HG02798 (cell line): Measurements from ENCODE around the gene IPPK.

Experiments
- ATAC-seq: cut with Tn5 transposase; IDR thresholded peaks from one replicate; pipeline ENCODE4 v1.9.1; 2021; ENCODE audit warnings: mild to moderate bottlenecking; ENCODE audit not compliant: unreplicated experiment, poor library complexity

Gene IPPK, protein sequence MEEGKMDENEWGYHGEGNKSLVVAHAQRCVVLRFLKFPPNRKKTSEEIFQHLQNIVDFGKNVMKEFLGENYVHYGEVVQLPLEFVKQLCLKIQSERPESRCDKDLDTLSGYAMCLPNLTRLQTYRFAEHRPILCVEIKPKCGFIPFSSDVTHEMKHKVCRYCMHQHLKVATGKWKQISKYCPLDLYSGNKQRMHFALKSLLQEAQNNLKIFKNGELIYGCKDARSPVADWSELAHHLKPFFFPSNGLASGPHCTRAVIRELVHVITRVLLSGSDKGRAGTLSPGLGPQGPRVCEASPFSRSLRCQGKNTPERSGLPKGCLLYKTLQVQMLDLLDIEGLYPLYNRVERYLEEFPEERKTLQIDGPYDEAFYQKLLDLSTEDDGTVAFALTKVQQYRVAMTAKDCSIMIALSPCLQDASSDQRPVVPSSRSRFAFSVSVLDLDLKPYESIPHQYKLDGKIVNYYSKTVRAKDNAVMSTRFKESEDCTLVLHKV

DNA sequence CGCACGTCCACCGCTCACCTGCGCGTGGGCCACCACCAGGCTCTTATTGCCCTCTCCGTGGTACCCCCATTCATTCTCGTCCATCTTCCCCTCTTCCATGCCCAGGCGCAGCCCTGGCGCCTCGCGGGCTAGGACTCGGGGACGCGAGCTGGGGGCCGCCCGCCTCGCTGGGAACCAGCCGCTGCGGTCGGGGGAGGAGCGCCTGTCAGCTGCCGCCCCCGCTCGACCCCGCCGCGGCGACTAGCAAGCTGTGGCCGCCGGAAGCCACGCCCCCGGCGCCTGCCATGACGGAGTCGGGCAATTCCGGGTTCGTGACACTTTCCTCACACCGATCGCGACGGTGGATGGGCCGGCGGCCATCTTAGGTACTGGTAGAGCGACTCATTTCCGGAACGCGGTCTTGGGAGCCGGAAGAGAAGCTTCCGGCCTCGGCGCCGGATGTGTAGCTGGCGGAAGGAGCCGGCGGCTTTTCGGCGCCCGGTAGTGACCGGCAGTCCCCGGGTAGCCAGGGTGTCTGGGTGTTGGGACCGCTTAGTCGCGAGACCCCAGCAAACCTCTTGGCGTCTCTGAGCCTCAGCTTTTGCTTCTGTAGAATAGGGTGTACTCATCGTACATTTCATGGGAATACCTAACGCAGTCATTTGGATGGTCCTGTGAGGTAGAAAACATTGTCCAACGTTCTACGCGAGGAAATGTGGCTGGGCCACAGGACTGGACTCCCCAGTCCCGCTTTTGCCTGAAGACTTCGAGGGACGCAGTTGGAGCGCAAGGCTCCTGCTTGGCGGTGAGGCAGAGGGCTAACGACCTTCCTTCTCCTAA is at the start of gene IPPK:
IPPK (minus strand) TSS at position 242 of the 819 bp plus-strand sequence; CDS start at position 99, 143 bp downstream.
- ATAC-seq = peak; percentile 96

DNA sequence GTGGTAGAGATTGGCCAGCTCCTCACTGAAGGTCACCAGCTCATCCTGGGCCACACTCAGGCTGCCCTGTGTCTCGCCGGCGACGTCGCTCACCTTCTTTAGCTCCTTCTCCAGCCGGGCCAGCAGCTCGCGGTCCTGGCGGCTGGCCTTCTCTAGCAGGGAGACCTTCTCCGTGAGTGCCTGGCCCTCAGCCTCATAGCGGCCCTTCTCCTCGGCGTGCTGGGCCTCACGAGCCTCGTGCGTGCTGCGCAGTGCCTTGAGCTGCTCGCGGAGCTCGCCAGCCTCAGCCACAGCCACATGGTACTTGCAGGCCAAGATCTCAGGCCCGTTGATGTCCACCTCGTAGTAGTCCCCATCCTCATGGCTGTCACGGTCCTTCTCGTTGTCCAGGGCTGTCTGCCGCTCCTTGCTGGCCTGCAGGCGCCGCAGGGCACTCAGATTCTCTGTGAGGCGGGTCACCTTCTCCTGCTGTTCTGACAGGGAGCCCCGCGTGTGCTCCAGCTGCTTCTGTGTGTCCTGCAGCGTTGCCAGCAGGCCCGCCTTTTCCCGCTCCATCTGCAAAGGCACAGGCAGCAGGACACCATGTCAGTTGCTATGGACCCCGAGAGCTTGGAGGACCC is 49.2 kb upstream of the IPPK start:
- no peak for ATAC-seq

DNA sequence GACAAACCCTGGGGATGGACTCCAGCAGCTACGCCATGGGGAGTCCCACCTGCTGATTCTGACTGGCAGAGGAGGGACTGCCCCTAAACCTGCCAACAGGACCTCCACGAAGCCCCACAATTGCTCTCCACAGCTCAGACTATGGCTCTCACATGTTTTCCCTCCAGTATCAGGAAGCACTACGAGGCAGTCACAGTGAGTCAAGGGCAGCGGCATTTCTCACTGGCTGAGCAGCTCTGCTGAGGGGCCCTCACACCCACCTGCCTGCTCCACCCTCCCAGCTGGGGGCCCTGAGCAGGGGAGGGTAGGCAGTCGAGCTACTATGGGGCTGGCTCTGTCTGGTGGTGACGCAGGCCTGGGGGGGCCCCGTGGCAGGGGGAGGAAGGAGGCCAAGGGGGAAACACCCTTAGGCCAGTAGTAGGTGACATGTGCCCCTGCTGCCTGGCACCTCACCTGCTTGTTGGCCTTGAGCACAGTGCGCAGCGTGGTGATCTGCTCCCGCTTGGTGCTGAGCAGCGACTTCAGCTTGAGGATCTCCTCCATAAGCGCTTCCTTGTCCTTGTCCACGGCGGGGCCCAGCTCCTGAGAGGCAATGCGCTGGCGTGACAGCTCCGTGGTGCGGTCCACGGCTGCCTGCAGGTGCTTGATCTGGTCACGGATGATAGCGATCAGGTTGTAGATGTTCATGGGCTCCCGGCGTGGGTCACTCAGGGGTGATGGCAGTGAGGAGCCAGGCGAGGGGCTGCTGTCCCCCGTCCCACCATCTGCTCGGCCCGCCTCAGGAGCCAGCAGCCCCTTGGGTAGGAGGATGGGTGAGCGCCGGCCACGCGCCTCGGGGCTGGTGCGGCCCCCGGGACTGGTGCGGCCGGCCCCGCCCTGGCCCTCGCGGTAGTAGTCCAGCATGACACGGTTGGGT is 48.4 kb upstream of the IPPK start:
- ATAC-seq = no peak

DNA sequence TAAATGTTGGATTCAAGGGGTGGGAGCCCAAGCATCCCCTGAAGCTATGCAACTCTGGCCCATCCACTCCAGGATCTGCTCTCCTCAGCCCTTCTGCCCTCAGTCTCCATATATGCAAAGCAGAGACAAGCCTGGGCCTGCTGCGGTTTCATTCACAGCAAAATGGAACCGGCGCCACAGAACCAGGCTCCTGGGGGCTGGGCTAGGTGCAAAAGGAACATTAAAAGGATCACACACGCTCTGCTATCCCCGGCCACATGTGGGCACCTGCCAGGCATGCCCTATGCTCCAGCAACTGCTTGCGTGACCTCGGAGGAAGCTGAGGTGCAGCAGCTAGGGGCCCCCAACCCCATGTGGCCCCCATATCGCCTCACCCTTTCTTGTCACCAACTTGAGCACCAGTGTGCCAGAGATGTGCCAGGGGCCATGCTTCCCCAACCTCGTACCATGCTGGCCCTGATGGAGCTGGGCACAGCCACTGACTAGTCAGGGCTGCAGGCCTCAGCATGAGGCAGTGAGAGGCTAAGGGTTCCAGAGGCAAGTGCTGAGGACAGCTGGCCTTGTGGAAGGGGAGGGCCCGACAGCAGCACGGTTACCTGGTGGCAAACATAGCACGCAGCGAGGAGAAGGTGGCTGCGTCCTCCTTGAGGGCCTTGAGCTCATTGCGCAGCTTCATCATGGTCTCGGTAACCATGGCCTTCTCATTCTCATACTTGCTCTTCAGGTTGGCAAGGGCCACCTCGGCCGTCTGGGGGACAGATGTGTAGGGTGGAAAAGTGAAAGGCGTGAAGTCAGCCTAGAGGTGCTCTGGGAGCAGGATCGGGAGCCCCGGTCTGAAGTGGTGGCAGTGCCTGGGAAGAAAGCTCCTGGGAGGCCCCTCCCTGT is 47.5 kb upstream of the IPPK start:
- peak; percentile 51 for ATAC-seq

DNA sequence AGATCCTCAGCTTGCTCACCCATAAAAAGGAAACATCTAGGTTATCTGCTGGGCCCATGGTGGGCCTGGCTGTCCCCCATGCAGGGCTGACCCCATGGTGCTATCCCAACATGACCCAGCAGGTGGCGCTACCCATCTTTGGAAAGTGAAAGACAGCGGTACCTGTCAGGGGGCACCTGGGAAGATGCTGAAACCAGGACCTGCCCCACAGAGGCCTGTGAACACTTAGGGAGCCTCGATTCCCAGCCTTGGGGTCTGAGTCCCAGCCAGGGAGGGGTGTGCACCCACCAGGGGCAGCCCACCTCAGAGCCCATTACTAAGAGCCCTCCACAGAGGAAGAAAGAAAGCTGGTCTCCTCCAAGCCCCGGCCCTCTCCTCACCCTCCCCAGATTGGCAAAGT is 46.6 kb upstream of the IPPK start:
- ATAC-seq = peak; percentile 62

DNA sequence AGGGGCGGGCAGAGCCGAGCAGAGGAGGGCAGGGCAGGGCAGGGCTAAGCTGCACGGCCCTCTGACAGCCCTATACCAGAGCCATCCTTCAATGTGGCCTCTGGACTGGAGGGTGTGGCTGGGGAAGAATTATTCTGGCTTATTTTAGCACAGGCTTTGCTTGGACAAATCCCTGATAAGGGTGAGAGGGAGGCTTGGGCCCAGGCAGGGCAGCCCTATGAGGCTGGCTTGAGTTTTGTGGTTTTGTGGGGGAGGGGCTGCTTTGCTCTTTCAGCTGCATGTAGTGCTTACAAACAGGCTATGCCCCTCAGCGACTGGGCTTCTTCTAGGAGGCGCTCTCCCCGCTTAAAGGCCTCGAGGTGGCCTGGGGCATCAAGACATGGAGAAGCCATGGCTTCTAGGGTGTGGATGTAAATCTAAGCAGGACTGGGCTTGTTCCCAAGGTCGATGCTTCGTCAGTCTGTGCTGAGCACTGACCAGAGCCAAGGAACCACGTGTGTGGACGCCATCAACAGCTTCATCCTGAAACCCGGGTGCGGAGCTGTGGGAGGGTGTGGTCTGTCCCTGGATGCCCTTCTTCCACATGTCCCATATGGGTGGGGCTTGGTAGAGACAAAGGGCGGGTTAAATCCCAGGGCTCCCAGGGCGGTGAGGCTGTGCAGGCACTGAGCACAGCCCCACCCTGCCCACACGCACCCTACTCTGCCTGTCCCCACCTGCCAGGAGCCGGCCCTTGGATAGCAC is 45.7 kb upstream of the IPPK start:
- ATAC-seq = no peak

DNA sequence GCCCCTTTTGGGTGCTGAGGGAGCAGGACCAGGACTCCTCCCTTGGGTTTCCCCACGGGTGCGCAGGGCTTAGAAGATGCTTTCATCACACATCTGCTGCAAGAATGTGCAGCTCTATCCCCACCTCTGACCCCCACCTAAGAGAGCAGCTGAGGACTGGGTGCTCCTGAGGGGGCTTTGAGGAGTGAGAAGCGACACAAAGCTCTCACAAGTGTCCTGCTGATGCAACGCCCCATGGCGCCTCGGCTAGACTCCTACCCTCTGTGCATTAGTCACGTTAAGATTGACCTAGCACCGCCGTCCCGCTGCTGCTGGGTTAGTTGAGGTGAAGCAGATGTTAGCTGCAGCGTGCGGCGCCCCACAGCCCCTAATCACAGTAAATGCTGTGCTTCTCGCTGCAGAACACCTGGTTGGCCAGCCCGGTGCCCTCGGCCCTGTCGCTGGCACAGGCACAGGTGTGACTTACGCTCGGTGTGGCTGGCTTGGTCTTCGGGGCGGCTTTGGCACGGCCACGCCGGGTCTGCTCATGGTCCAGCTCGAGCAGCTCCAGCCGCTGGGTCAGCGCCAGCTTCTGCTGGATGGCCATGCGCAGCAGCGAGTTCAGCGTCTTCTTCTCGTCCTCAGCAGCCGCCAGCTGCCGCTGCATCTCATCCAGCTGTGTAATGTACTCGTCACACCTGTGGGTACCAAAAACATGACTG is 45.0 kb upstream of the IPPK start:
- ATAC-seq = no peak

DNA sequence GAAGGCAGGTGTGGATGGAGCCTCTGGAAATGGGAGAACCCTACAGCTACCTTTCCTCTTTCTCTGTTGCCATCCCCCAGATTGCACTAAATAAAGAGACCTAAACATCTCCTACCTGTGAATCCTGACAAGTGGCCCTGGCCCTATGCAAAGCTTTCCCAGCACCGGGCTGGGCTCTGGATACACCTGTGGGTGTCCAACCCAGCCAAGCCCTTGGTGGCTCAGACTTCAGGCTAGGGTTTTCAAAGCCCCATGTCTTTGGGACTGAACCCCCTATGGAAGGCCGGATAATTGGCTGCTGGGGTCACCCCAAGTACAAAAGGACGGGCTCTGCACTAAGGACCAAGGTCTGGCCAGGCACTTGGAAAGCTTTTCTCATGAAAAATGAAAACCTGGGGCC is 44.1 kb upstream of the IPPK start:
- ATAC-seq = no peak

DNA sequence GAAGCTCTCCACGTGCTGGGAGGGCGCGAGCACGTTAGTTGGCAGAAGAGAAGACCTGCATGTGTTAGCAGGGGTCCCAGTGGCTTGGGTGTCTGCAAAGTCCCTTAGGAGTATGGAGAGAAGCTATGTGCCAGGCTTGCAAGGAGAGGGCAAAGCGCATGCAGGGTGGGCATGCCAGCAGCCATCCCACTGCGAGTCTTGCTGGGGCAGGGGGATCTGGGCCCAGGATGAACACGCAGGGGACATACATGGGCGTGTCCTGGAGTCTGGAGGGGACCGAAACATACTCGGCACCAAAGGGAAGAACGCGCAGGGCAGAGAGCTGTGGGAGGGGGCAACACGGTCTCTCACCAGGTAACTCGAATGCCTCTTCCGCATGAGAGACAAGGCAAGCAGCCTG is 43.6 kb upstream of the IPPK start:
- ATAC-seq = no peak

DNA sequence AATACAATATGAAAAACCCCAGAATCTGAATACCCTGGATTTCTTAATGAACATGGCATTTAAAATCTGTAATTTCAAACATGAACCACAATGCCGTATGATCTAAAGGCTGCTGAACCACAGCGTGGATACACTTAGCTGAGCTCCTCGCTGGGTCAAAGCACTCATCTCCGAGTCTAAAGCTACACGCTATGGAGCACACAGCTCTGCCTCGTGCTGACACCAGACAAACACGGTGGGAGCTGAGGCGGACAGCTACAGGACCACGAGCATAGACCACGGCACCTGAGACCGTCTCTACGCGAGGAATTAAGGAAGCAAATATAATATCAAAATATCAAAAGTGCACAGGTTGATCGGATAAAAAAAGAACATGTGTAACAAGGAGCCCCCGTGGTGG is 42.8 kb upstream of the IPPK start:
- ATAC-seq = no peak

DNA sequence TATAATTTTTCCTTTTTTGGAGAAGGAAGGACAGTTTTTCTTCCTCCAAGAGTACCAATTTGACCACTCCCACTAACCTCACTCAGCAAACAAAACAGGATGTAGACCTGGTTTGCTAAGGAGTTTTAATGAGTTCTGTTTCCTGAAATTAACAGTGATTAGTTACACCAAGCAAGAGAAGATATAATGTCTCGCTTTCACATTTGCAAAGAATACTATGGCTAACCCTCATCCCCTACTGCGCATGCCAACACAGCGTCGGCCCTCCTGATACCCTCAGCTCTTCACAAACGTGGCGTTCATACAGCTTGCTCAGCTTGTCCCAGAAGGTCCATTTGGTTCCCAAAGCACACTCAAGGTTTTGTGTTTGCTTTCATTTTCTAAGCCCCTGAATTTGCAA is 41.9 kb upstream of the IPPK start:
- ATAC-seq = no peak

DNA sequence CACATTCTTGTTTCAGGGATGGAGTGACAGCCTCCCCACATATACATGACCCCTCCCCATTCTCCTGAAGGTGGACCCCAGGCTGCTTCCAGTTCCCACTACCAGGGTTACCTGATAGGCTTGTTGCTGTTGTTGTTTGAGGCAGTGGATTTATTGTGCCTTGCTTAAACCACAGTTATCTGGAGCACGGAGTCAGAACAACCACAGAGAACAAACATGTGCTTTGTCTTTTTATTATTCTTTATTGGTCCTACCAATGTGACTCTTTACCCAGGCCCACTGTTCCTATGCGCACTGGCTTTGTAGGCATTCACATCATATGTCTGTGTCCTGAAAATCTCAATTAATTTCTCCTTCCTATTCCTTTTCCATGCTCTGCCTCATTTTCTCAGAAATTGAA is 41.2 kb upstream of the IPPK start:
- ATAC-seq = no peak

DNA sequence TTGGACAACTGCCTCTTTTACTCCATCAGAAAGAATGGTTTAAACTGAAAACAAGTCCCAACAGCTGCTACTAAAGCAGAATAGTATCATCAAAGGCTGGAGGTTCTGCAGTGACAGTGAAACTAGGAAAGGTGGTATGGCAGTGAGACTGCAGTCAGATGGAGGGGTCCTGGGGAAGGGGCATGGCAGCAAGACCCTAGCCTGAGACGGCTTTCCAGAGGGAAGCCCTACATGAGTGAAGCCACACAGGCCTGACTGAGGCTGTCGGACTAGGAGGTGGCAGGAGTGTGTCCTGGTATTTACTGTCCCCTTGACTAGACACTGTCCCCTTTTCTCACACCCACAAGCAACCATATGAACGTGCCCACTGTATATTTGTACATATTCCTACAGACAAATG is 40.4 kb upstream of the IPPK start:
- ATAC-seq = no peak

DNA sequence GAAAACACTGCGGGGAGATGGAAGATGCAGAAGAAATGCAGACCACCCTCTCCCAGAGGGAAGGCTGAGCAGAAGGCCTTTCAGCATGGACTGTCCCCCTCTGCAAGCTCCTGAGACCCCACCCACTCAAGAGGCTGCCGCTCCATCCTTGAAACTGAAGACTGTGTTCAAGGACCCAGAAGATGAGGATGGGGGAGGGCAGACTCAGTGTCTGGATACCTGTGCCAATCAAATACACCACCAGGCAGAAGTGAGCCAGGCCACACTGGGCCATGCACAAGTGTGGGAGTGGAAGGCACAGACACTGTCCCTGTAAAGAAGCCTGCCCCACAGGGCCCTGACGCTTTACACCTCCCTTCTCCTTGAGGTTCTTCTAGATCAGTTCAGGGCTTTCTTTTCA is 40.0 kb upstream of the IPPK start:
- ATAC-seq = no peak

DNA sequence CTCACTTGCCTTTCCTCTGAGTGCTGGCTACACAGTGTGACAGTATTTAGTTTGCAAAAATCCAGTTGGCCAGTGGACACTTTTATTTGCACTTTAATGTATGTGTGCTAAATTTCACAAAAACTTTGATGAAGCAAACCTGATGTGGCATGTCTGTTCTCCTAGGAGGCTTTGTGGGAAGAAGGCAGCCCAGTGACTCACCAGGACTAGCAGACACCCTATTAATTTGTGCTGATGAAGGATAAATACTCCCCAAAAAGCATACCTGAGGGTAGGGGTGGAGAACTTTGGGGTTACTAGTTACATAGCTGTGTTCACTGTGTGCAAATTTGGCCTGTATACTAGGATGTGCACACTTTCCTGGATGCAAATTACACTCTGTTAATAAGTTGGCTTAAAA is 39.3 kb upstream of the IPPK start:
- ATAC-seq = no peak

DNA sequence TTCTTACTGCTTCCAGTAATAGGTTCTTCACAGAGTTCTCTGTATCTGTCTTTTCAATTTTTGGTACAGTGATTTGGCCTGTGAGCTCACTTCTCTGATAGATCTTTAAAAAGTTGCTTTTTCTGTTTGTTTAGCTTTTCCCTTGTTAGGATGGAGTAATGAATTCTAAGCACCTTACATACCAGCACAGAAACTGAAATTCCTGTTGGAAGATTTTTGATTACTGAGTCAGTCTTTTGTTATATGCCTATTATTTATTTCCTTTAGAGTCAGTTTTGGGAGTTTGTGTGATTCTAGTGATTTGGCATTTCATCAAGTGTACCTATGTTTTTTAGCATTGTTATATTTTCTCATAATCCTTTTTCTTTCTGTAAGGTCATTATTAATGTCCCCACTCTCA is 37.6 kb upstream of the IPPK start:
- ATAC-seq = no peak

DNA sequence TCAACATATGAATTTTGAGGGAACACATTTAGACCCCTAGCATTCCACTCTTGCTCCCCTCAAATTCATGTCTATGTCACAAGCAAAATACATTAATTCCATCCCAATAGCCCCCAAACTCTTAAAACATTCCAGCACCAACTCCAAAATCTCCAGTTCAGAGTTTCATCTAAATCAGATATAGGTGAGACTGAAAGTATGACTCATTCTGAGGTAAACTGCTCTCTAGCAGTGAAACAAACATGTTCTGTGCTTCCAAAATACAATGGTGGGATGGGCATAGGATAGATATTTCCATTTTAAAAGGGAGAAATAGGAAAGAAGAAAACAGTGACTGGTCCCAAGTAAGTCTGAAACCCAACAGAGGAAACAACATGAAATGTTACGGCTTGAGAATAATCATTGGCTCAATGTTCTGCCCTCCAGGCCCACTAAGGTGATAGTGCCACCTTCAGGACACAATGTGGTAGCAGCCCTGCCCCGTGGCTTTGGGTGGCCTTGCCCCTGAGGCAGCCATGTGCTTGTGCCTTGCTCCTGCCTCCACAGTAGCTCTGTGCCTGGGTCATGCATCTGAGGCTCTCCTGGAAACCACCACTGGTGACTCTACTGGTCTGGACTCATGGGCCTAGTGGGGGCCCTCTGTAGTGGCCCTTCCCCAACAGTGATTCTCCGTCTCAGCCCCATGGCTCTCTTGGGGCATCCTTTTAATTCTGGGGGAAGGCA is 36.4 kb upstream of the IPPK start:
- ATAC-seq = peak; percentile 64
